GM21381 (cell line): ENCODE data around the gene TMEM184B.

Experiments
- ATAC-seq: cut with Tn5 transposase; IDR thresholded peaks from one replicate; pipeline ENCODE4 v1.9.1; 2021; ENCODE audit warnings: mild to moderate bottlenecking, moderate library complexity; ENCODE audit not compliant: unreplicated experiment

Gene TMEM184B

GRCh38 chr22:38308791-38309498 is 36.1 kb upstream of the TMEM184B start:
- no peak for ATAC-seq

DNA sequence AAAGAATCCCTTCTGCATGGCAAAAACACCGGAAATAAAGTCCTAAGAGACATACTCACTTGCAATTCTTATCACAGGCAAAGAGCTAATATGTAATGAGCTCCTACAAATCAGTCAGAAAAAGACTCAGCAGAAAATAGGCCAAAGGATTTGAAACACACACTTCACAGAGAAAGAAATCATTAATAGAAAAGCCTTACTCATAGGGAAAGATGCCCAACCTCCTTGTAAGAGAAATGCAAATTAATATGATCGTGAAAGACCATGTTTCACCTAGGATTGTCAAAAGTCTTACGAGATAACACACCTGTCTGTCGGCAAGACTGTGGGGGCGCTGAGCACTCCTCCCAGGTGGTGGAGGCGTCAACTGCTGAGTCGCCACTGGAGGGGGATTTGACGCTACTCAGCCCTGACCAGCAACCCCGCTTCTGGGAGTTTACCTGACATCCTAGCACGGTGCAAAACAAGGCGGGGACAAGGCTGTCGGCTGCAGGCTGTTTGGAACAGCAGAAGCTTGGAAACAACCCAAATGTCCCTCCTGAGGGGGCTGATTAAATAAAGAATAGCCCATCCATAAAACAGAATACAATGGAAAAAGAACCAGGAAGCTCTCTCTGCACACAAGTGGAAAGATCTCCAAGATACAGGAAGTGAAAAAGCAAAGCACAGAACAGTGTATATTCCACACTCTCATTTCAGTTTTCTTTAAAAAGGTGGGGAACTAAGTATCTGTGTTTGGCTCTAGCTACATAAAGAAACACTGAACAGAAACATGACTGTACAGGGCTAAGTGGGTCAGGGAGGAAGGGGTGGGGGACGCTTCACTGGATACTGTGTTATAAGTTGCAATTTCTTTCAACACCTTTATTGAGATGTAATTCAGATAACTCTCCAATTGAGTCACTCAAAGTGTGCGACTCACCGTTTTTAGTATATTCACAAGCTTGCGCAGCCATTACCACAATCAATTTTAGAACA is 33.0 kb upstream of the TMEM184B start:
- peak; percentile 71 for ATAC-seq

DNA sequence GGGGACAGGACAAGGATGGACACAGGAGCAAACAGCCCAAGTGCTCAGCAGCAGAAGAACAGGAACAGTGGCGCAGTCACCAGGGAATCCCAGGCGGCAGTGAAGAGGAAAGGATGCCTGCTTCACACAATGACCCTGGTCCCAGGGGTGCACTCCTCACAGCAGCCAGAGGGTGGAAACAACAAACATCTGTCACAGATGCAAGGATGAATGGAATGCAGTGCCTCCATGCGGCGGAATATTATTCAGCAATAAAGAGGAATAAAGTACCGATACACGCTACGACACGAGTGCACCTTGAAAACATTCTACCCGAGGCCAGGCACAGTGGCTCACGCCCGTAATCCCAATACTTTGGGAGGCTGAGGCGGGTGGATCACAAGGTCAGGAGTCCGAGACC is 31.7 kb upstream of the TMEM184B start:
- ATAC-seq = no peak

DNA sequence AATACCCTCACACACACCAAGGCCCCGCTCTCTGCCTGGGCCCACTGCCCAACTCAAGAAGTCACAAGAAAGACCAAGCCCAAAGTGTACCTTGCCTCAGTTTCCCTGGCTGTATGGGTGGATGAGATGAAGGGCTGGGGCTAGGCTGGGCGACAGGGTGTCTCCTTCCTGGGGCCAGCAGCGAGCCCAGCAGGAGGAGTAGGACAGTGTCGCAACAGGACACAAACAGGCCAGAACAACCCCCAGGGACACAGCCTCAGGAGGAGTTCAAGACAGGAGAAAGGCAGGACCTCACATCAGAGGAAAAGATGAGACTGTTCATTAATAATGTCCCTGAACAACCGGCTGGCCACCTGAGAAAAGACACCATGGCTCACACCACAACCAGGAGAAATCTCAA is 31.2 kb upstream of the TMEM184B start:
- no peak for ATAC-seq

- ATAC-seq = no peak
Observed at GRCh38 chr22:38302906-38303305, 30.1 kb upstream of the TMEM184B start.

DNA sequence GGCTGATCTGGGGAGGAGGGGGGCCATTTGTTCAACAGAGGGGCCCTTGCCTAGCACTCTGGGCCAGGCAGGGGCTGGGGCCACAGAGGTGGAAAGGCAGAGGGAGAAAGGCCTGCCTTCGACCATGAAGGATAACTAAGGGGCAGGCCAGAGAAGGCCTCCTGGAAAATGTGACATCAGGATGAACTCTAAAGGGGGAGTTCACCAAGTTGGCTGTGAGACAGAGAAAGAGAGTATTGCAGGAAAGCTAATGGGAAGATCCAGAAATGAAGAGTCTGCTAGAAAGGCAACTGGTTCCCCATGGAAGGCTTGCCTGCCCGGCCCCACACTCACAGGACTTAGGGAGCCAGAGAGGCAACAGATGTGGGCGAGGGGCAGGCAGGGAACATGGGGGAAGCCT is 28.1 kb upstream of the TMEM184B start:
- no peak for ATAC-seq

- no peak for ATAC-seq
Observed at GRCh38 chr22:38300197-38300945, 27.6 kb upstream of the TMEM184B start.

DNA sequence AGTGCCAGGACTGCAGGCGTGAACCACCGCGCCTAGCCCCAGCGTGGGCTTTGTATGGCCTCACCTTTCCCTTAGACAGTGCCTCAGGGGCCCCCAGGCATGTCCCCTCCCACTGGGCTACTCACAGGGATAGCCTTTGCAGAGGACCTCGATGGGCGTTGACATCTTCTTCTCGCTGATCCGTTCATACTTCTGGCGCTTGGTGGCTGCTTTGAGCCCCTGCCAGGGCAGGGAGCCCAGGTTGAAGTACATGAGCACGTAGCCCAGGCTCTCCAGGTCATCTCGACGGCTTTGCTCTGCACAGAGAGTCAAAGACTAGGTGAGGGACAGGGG is 26.9 kb upstream of the TMEM184B start:
- ATAC-seq = no peak

DNA sequence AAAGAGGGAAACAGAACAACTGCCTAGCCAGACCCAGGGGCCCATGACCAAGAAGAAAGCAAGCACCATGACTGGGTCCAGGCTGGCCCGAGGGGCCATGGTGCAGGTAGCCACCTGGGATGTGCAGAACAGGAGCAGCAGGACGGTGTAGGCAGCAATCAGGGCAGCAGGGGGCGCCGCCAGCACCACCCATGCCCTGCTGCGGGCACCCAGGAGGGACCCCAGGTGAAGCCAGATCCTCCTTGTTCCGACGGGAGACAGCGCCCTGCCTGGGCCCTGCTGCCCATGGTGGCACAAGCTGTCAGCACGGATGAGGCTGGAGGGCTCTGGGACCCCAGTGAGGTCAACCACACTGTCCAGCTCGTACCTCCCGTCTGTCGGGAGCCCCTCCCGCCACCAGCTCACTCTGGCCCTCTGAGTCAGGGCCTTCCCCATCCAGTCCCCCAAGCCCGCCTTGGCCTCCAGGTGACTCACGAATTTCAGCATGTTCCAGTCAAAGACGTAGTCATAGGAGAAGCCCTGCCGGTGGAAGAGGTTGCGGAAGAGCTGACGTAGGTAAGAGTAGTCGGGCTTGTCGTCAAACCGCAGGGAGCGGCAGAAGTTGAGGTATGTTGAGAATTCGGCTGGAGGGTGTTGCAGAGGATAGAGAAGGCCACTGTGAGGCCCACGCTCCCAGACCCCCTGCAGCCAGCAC is 25.6 kb upstream of the TMEM184B start:
- no peak for ATAC-seq

- no peak for ATAC-seq
Observed at GRCh38 chr22:38296372-38296771, 23.6 kb upstream of the TMEM184B start.

DNA sequence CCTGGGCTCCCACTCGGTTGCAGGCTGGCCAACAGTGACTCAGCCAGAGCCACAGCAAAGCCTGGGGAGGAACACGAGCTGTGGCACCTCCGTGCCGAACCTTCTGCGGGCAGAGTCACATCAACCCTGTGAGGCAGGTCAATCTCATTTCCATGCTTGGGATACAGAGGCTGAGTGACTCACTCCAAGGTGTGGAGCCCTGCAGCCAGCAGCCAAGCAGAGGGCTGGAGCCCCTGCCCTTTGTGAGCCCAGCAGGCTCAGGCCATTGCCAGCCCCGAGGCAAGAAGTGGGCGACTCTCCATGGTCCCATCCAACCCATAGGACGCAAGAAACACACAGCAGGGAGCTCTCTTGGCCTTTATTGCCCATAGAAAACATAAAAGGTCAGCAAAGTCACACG is 23.1 kb upstream of the TMEM184B start:
- ATAC-seq = no peak

DNA sequence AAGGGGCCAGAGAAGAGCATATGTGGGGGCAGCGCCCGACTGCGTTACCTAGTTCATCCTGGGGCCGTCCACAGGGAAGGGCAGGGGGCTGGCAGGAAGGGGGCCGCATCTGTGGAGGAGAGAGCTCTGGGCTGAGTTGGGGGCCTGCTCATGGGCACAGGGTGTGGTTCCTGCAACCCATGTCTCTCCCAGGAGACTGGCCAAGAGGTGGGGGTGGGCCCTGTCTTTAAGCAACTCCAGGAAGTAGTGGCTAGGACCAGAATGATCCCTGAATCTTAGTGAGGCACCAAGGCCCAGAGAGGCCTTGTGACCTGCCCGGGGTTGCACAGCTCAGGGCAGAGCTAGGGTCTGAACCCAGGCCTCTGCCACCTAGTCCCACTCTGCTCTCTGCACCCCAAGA is 22.5 kb upstream of the TMEM184B start:
- ATAC-seq = no peak

DNA sequence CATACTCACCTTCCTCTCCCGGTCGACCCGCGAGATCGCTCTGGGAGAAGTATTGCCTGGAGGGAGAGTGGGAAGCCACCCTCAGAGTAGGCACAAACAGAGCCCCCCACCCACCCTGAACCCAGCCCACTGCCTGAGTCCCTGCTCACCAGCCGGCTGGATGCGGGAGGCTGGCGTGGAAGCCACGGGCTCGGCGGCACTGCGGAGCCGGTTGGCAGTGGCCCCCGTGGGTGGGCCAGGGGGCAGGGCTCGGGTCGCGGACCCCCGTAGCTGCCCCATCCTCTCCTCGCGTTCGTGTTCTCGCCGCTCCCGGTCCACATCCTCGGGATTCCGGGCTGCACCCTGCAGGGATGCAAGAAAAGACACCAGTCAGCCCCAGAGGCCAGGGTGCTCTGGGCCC is 21.4 kb upstream of the TMEM184B start:
- ATAC-seq = no peak

DNA sequence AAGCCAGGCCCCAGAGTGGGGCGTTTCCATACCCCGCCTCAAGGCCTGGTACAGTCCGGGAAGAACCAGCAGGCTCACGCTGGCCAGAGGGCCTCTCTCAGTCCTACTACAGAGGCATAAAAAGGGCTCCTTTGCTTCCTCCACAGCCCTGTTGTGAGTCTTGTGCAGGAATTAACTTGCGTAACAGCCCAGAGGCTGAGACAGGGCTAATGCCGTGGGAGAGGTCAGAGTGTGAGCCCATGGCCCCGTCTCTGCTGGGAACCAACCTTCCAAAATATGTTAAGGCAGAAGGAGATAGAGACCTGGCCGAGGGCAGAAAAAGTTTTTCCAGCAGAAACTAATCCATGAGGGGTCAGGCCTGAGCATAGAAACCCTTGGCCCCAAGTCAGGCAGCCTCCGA is 19.9 kb upstream of the TMEM184B start:
- ATAC-seq = no peak

GRCh38 chr22:38291201-38291777 is 18.5 kb upstream of the TMEM184B start:
- no peak for ATAC-seq

DNA sequence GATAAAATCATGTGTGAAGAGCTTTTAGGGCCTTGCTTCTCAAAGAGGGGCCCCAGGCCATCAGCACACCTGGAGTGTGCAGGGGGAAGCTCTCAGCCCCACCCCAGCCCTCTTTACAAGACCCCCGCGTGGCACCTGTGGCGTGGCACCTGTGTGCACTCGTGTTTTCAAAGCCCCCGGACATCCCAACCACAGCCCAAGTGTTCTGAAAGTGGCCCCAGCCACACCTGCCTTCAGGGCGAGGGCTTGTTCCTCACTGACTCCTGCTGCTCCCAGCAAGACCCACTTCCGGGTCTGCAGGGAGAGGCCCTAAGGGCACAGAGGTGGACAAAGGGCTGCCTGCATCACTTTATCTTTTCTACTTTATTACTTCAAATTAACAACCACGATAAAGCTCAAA is 17.5 kb upstream of the TMEM184B start:
- no peak for ATAC-seq

- no peak for ATAC-seq
Observed at GRCh38 chr22:38289583-38290082, 16.8 kb upstream of the TMEM184B start.

- no peak for ATAC-seq
Observed at GRCh38 chr22:38286915-38287669, 14.3 kb upstream of the TMEM184B start.

- no peak for ATAC-seq
Observed at GRCh38 chr22:38285018-38285417, 12.2 kb upstream of the TMEM184B start.

GRCh38 chr22:38284042-38284402 is 11.2 kb upstream of the TMEM184B start:
- no peak for ATAC-seq
